GM19455 (cell line): ENCODE measurements around the gene DAB2IP.

Experiments used
- ATAC-seq: cut with Tn5 transposase; IDR thresholded peaks from one replicate; pipeline ENCODE4 v1.9.1; 2021; ENCODE audit not compliant: unreplicated experiment

DAB2IP gene

GRCh38 chr9:121625590-121625989, 25.8 kb upstream of the DAB2IP start:
- ATAC-seq = no peak

GRCh38 chr9:121626012-121626411, 25.4 kb upstream of the DAB2IP start:
- ATAC-seq = no peak

GRCh38 chr9:121627427-121627826, 24.0 kb upstream of the DAB2IP start:
- no peak for ATAC-seq

GRCh38 chr9:121628401-121628800, 23.0 kb upstream of the DAB2IP start:
- no peak for ATAC-seq

- ATAC-seq = no peak
Measured at GRCh38 chr9:121631115-121631514, 20.3 kb upstream of the DAB2IP start.

GRCh38 chr9:121631978-121632418, 19.4 kb upstream of the DAB2IP start:
- ATAC-seq = no peak

GRCh38 chr9:121633119-121633714, 18.2 kb upstream of the DAB2IP start:
- ATAC-seq = no peak

GRCh38 chr9:121633736-121634135, 17.7 kb upstream of the DAB2IP start:
- no peak for ATAC-seq

GRCh38 chr9:121634329-121635261, 16.8 kb upstream of the DAB2IP start:
- ATAC-seq = no peak

- ATAC-seq = no peak
Measured at GRCh38 chr9:121635300-121635876, 16.0 kb upstream of the DAB2IP start.

- ATAC-seq = no peak
Measured at GRCh38 chr9:121636341-121636865, 15.0 kb upstream of the DAB2IP start.

GRCh38 chr9:121636978-121637712, 14.3 kb upstream of the DAB2IP start:
- ATAC-seq = no peak

- ATAC-seq = no peak
Measured at GRCh38 chr9:121637713-121638220, 13.7 kb upstream of the DAB2IP start.

GRCh38 chr9:121638399-121638798, 13.0 kb upstream of the DAB2IP start:
- ATAC-seq = no peak

GRCh38 chr9:121638901-121639592, 12.4 kb upstream of the DAB2IP start:
- ATAC-seq = no peak

GRCh38 chr9:121639619-121640018, 11.8 kb upstream of the DAB2IP start:
- no peak for ATAC-seq

GRCh38 chr9:121640076-121640475, 11.4 kb upstream of the DAB2IP start:
- ATAC-seq = no peak

- ATAC-seq = no peak
Measured at GRCh38 chr9:121640491-121641223, 10.8 kb upstream of the DAB2IP start.

GRCh38 chr9:121641224-121641611, 10.2 kb upstream of the DAB2IP start:
- ATAC-seq = no peak

GRCh38 chr9:121642758-121643157, 8.7 kb upstream of the DAB2IP start:
- ATAC-seq = no peak
